Stimulated activated CD8-positive, alpha-beta memory T cell treated with anti-CD3 and anti-CD28 coated beads, Interleukin-15, amount 100 ng/mL, for 4 hours (primary cell): ENCODE results near the gene UBD.
A peak's percentile ranks its signal among the peaks of the same experiment; 100 is the strongest.

Source experiments
- DNase-seq, 2 donors: peaks; one replicate each; pipeline ENCODE4 v3.0.0-alpha.2; 2020; ENCODE audit warnings: low read depth in 2 of 2

Gene UBD

GRCh38 chr6:29559524-29560287 is at the start of gene UBD:
Gene UBD (minus strand): TSS chr6:29559732. CDS start chr6:29559701, 31 bp downstream.
- DNase-seq: no peak

- no peak for DNase-seq
Observed at GRCh38 chr6:29608131-29608530, 48.6 kb upstream of the UBD start.

- no peak for DNase-seq
Observed at GRCh38 chr6:29603930-29604329, 44.4 kb upstream of the UBD start.

GRCh38 chr6:29603456-29603855 is 43.9 kb upstream of the UBD start:
- no peak for DNase-seq

- DNase-seq: no peak
Observed at GRCh38 chr6:29602564-29603361, 43.2 kb upstream of the UBD start.

GRCh38 chr6:29598172-29598747 is 38.7 kb upstream of the UBD start:
- DNase-seq: no peak

GRCh38 chr6:29597184-29597583 is 37.7 kb upstream of the UBD start:
- no peak for DNase-seq

- no peak for DNase-seq
Observed at GRCh38 chr6:29596381-29596900, 36.9 kb upstream of the UBD start.

- DNase-seq: no peak
Observed at GRCh38 chr6:29593199-29593855, 33.8 kb upstream of the UBD start.

- no peak for DNase-seq
Observed at GRCh38 chr6:29591677-29592076, 32.1 kb upstream of the UBD start.

GRCh38 chr6:29590218-29590808 is 30.8 kb upstream of the UBD start:
- DNase-seq: no peak

GRCh38 chr6:29589423-29590048 is 30.0 kb upstream of the UBD start:
- peak in 1 of 2 donors; percentile 9 for DNase-seq

GRCh38 chr6:29584821-29585220 is 25.3 kb upstream of the UBD start, which contains the start of gene OR2H2:
Gene OR2H2 (plus strand): TSS chr6:29585121. CDS start chr6:29587945, 2,824 bp downstream.
- no peak for DNase-seq

- no peak for DNase-seq
Observed at GRCh38 chr6:29577544-29577943, 18.0 kb upstream of the UBD start.

GRCh38 chr6:29576056-29576455 is 16.5 kb upstream of the UBD start:
- DNase-seq: no peak

- no peak for DNase-seq
Observed at GRCh38 chr6:29567991-29568390, 8.5 kb upstream of the UBD start.

GRCh38 chr6:29567541-29567940 is 8.0 kb upstream of the UBD start:
- no peak for DNase-seq

- no peak for DNase-seq
Observed at GRCh38 chr6:29566856-29567255, 7.3 kb upstream of the UBD start.

GRCh38 chr6:29564875-29565274 is 5.3 kb upstream of the UBD start:
- DNase-seq: no peak

GRCh38 chr6:29563435-29563965 is 4.0 kb upstream of the UBD start:
- no peak for DNase-seq
